ENCODE results near the gene CYP11A1.

The CYP11A1 gene

DNA sequence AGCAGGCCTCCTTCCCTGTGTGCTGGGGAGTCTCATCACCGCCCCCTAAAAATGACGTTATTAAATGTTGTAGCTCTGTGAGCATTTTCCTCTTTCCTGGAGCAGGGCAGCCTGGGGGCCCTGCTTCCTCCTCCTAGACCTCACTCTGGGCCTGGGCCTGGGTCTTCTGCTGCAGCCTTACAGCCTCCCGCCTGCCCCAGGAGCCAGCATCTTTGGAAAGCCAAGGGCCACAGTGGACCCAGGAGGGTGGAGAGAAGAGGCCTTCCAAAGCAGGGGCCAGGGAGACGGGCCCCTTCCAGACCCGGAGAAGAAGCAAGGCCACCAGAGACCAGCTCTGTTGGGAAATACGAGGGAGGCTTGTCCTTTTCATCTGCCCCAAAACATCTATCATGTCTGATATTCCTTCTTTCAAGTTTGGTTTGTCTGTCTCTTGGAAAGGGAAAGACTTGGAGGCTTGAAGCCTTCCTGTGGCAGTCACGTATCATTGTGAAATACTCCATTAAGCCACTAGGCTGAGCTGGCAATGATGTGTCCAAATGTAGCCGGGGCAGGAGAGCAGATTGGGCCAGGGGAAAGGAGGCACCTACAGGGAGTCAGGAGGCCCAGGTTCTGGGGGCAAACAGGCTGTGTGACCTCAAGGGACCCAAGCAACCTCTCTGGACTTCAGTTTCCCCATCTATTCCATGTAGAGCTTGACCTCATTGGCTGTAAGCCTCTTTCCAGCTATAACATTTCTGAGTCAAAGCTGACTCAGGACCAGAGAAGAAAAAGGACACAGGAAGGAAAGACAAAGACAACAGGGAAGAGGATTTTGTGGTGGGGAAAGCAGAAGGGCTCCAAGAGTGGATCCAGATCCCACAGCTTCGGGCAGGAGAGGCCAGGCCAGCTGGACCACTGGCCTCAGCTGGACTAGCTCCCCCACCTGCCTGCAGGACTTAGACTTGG is 31.1 kb downstream of the CYP11A1 start:
- Histone ChIP-seq H3K27me3 (no peaks in the 10 kb centered on the region), H3K4me1 (no peaks in the 10 kb centered on the region), H3K36me3 (no peaks in the 10 kb centered on the region), H3K4me3 (ENCODE audit: low read depth, low read length) (no peak overlapping the region), H3K9me3 (no peaks in the 10 kb centered on the region)
- TF ChIP-seq CTCF (IDR thresholded peaks at IDR 0.05; ENCODE audit: low read depth, low read length) = no peak
- DNase-seq = no peak

- no peaks in the 10 kb centered on the region for H3K36me3 ChIP-seq
- TF ChIP-seq CTCF (IDR thresholded peaks at IDR 0.05; ENCODE audit: low read depth, low read length) = no peak
- no peaks in the 10 kb centered on the region for H3K9me3 ChIP-seq
- no peak for DNase-seq
- no peak overlapping the region for H3K4me3 ChIP-seq (ENCODE audit: low read depth, low read length)
- no peaks in the 10 kb centered on the region for H3K27me3 ChIP-seq
- H3K4me1 ChIP-seq = no peaks in the 10 kb centered on the region
These were observed 32.0 kb downstream of the CYP11A1 start for GRCh38 chr15:74335396-74335795.

GRCh38 chr15:74334127-74334526 is 33.3 kb downstream of the CYP11A1 start:
- no peak for TF ChIP-seq CTCF (IDR thresholded peaks at IDR 0.05; ENCODE audit: low read depth, low read length)
- no peak overlapping the region for H3K4me3 ChIP-seq (ENCODE audit: low read depth, low read length)
- H3K4me1 ChIP-seq = no peaks in the 10 kb centered on the region
- no peak for DNase-seq
- H3K27me3 ChIP-seq = no peaks in the 10 kb centered on the region
- H3K36me3 ChIP-seq = no peaks in the 10 kb centered on the region; the same call in 1 of the 2 replicates
- H3K9me3 ChIP-seq = no peaks in the 10 kb centered on the region

- TF ChIP-seq CTCF (IDR thresholded peaks at IDR 0.05; ENCODE audit: low read depth, low read length) = no peak
- Histone ChIP-seq H3K36me3 (no peaks in the 10 kb centered on the region; the same call in 1 of the 2 replicates), H3K27me3 (no peaks in the 10 kb centered on the region), H3K9me3 (no peaks in the 10 kb centered on the region), H3K4me3 (ENCODE audit: low read depth, low read length) (no peak overlapping the region), H3K4me1 (no peaks in the 10 kb centered on the region)
- no peak for DNase-seq
These were observed 33.8 kb downstream of the CYP11A1 start for GRCh38 chr15:74333662-74334061.

- Histone ChIP-seq H3K4me1 (no peaks in the 10 kb centered on the region), H3K4me3 (ENCODE audit: low read depth, low read length) (no peak overlapping the region), H3K27me3 (no peaks in the 10 kb centered on the region), H3K36me3 (no peaks in the 10 kb centered on the region; the same call in 1 of the 2 replicates), H3K9me3 (no peaks in the 10 kb centered on the region)
- DNase-seq = no peak
- no peak for TF ChIP-seq CTCF (IDR thresholded peaks at IDR 0.05; ENCODE audit: low read depth, low read length)
These were observed 34.4 kb downstream of the CYP11A1 start for GRCh38 chr15:74333093-74333492.

- no peaks in the 10 kb centered on the region; the same call in 1 of the 2 replicates for H3K36me3 ChIP-seq
- no peaks in the 10 kb centered on the region for H3K4me1 ChIP-seq
- no peaks in the 10 kb centered on the region for H3K27me3 ChIP-seq
- H3K9me3 ChIP-seq = no peaks in the 10 kb centered on the region
- no peak overlapping the region for H3K4me3 ChIP-seq (ENCODE audit: low read depth, low read length)
- no peak for TF ChIP-seq CTCF (IDR thresholded peaks at IDR 0.05; ENCODE audit: low read depth, low read length)
- DNase-seq = no peak
These were observed 34.8 kb downstream of the CYP11A1 start for GRCh38 chr15:74332611-74333010.

All from BE2C (cell line).